Breast epithelium (tissue), 3 donors: Measurements from ENCODE around the gene PSMB8.

ENCODE experiments used
- POLR2A ChIP-seq: fragments of 450-650 bp; IDR thresholded peaks from one replicate; pipeline ENCODE4 v1.6.1; 2016; ENCODE audit warnings: antibody characterized with exemption, mild to moderate bottlenecking, moderate library complexity
- POLR2AphosphoS5 ChIP-seq, 3 donors: sonication (generic); formaldehyde crosslinking; IDR thresholded peaks; one replicate each; pipeline ENCODE4 v1.6.1; 2017; ENCODE audit warnings: antibody characterized with exemption in 3 of 3
- TF ChIP-seq, protein P1 (sequence below), 3 donors: fragments of 450-650 bp; IDR thresholded peaks; one replicate each; pipeline ENCODE4 v1.5.1; 2016 to 2017; ENCODE audit warnings: antibody characterized with exemption in 3 of 3, mild to moderate bottlenecking in 3 of 3, moderate library complexity in 3 of 3

DNA sequence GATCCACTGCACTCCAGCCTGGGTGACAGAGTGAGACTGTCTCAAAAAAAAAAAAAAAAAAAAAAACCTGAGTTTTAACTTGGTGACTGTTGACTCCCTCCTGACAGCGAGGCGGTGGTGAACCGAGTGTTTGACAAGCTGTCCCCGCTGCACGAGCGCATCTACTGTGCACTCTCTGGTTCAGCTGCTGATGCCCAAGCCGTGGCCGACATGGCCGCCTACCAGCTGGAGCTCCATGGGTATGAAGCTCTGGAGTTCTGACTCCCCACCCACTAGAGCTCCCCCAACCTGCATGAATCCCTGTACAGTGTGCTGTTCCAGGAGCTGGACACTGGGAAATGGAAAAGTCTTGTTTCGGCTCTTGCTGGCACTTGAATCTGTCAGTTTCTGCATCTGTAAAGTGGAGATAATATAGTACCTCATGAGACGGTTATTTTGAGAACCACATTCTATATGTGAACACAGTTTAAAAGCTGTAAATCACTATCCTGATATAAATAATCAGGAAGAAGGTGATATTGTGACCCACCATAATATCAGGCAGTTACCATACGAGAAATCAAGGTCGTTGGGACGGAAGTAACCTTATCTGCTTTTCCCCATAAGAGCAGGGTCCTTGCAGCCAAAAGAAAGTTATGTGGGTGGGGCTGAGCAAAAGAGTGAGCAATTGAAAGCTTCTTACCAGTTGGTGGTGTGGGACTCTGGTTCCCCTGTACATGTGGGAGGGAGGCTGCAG lies 13.5 kb upstream of the PSMB8 start:
- TF ChIP-seq POLR2AphosphoS5 (IDR thresholded peaks at IDR 0.05) (no peak), POLR2A (no peak)
- TF ChIP-seq, protein P1, sequence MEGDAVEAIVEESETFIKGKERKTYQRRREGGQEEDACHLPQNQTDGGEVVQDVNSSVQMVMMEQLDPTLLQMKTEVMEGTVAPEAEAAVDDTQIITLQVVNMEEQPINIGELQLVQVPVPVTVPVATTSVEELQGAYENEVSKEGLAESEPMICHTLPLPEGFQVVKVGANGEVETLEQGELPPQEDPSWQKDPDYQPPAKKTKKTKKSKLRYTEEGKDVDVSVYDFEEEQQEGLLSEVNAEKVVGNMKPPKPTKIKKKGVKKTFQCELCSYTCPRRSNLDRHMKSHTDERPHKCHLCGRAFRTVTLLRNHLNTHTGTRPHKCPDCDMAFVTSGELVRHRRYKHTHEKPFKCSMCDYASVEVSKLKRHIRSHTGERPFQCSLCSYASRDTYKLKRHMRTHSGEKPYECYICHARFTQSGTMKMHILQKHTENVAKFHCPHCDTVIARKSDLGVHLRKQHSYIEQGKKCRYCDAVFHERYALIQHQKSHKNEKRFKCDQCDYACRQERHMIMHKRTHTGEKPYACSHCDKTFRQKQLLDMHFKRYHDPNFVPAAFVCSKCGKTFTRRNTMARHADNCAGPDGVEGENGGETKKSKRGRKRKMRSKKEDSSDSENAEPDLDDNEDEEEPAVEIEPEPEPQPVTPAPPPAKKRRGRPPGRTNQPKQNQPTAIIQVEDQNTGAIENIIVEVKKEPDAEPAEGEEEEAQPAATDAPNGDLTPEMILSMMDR (IDR thresholded peaks at IDR 0.05): no peak
